Measurements from ENCODE around the gene KRT4. TPM values are rescaled to one million over a fixed set of nuclear protein-coding genes. Genes with fewer than 3 reads are reported as not detected.

The KRT4 gene
- total and polyA plus RNA-seq, 2 experiments from 2014 or later = 0.22 TPM; not detected in 1

- in situ Hi-C loops (cut with MboI) = no loop called here
- no peaks in the 10 kb centered on the region for H3K36me3 ChIP-seq (ENCODE audit: low read depth)
- H3K4me3 ChIP-seq = no peak overlapping the region
- WGBS, 2 experiments (ENCODE audit: low coverage in 1 of 2, low lambda C conversion rate in 2 of 2, missing lambda C conversion rate in 2 of 2) = 75 to 83% methylated on average over 3 of the region's 3 CpGs
- H3K27ac ChIP-seq = no peak overlapping the region
- H3K79me2 ChIP-seq (ENCODE audit: insufficient read depth) = no peaks in the 10 kb centered on the region
- H2AFZ ChIP-seq = no peak overlapping the region
- no peak for DNase-seq
- H3K9ac ChIP-seq = no peak overlapping the region
- no peaks in the 10 kb centered on the region for H3K4me1 ChIP-seq (ENCODE audit: insufficient read depth)
- H3F3A ChIP-seq (ENCODE audit: insufficient read depth) = no peaks in the 10 kb centered on the region
- H3K4me2 ChIP-seq (ENCODE audit: unreplicated experiment) = no peak overlapping the region
- TF ChIP-seq EZH2 (IDR thresholded peaks at IDR 0.05; ENCODE audit: insufficient read depth, poor library complexity, severe bottlenecking) (no peak), EZH2phosphoT487 (IDR thresholded peaks at IDR 0.05; ENCODE audit: insufficient read depth, low read depth) (no peak)
- no peaks in the 10 kb centered on the region for H3K9me2 ChIP-seq (ENCODE audit: insufficient read depth)
- no peaks in the 10 kb centered on the region for H4K20me1 ChIP-seq (ENCODE audit: insufficient read depth)
- H3K27me3 ChIP-seq (replicated peaks; ENCODE audit: insufficient read depth) = peaks cover 42% of the 10 kb centered on the region
- H3K9me3 ChIP-seq (ENCODE audit: low read depth) = no peaks in the 10 kb centered on the region
These were observed 7.6 kb downstream of the KRT4 start for GRCh38 chr12:52806169-52806811.

- WGBS, 2 experiments (ENCODE audit: low coverage in 1 of 2, low lambda C conversion rate in 2 of 2, missing lambda C conversion rate in 2 of 2) = 70 to 71% methylated on average over 3 of the region's 3 CpGs
- Histone ChIP-seq H3K9ac (no peak overlapping the region), H3K27ac (no peak overlapping the region), H3K4me1 (ENCODE audit: insufficient read depth) (no peaks in the 10 kb centered on the region), H3K9me3 (ENCODE audit: low read depth) (no peaks in the 10 kb centered on the region), H3F3A (ENCODE audit: insufficient read depth) (no peaks in the 10 kb centered on the region), H3K4me2 (ENCODE audit: unreplicated experiment) (no peak overlapping the region), H3K27me3 (replicated peaks; ENCODE audit: insufficient read depth) (peaks cover 38% of the 10 kb centered on the region), H3K36me3 (ENCODE audit: low read depth) (no peaks in the 10 kb centered on the region), H2AFZ (no peak overlapping the region), H4K20me1 (ENCODE audit: insufficient read depth) (no peaks in the 10 kb centered on the region), H3K9me2 (ENCODE audit: insufficient read depth) (no peaks in the 10 kb centered on the region), H3K79me2 (ENCODE audit: insufficient read depth) (no peaks in the 10 kb centered on the region), H3K4me3 (no peak overlapping the region)
- no peak for TF ChIP-seq EZH2phosphoT487 (IDR thresholded peaks at IDR 0.05; ENCODE audit: insufficient read depth, low read depth)
- no peak for TF ChIP-seq EZH2 (IDR thresholded peaks at IDR 0.05; ENCODE audit: insufficient read depth, poor library complexity, severe bottlenecking)
- no peak for DNase-seq
- in situ Hi-C loops (cut with MboI) = no loop called here
These were observed 8.2 kb downstream of the KRT4 start for GRCh38 chr12:52805739-52806138.

- Histone ChIP-seq H4K20me1 (ENCODE audit: insufficient read depth) (no peaks in the 10 kb centered on the region), H3K79me2 (ENCODE audit: insufficient read depth) (no peaks in the 10 kb centered on the region), H3K4me1 (ENCODE audit: insufficient read depth) (no peaks in the 10 kb centered on the region), H3K27ac (no peak overlapping the region), H3K4me3 (no peak overlapping the region), H3F3A (ENCODE audit: insufficient read depth) (no peaks in the 10 kb centered on the region), H3K27me3 (replicated peaks; ENCODE audit: insufficient read depth) (peaks cover 31% of the 10 kb centered on the region), H2AFZ (no peak overlapping the region), H3K9me3 (ENCODE audit: low read depth) (no peaks in the 10 kb centered on the region), H3K36me3 (ENCODE audit: low read depth) (no peaks in the 10 kb centered on the region), H3K4me2 (ENCODE audit: unreplicated experiment) (no peak overlapping the region), H3K9ac (no peak overlapping the region), H3K9me2 (ENCODE audit: insufficient read depth) (no peaks in the 10 kb centered on the region)
- WGBS, 2 experiments (ENCODE audit: low coverage in 1 of 2, low lambda C conversion rate in 2 of 2, missing lambda C conversion rate in 2 of 2) = 0% methylated on average over 1 of the region's 1 CpG
- no peak for DNase-seq
- TF ChIP-seq EZH2phosphoT487 (IDR thresholded peaks at IDR 0.05; ENCODE audit: insufficient read depth, low read depth) = no peak
- no peak for TF ChIP-seq EZH2 (IDR thresholded peaks at IDR 0.05; ENCODE audit: insufficient read depth, poor library complexity, severe bottlenecking)
- in situ Hi-C loops (cut with MboI) = no loop called here
These were observed 8.9 kb downstream of the KRT4 start for GRCh38 chr12:52805000-52805399.

- H3K36me3 ChIP-seq (ENCODE audit: low read depth) = no peaks in the 10 kb centered on the region
- in situ Hi-C loops (cut with MboI) = no loop called here
- H3K4me3 ChIP-seq = no peak overlapping the region
- H4K20me1 ChIP-seq (ENCODE audit: insufficient read depth) = no peaks in the 10 kb centered on the region
- no peaks in the 10 kb centered on the region for H3K79me2 ChIP-seq (ENCODE audit: insufficient read depth)
- H3K9ac ChIP-seq = no peak overlapping the region
- H3K27ac ChIP-seq = no peak overlapping the region
- peaks cover 8% of the 10 kb centered on the region for H3K27me3 ChIP-seq (replicated peaks; ENCODE audit: insufficient read depth)
- TF ChIP-seq EZH2 (IDR thresholded peaks at IDR 0.05; ENCODE audit: insufficient read depth, poor library complexity, severe bottlenecking) (no peak), EZH2phosphoT487 (IDR thresholded peaks at IDR 0.05; ENCODE audit: insufficient read depth, low read depth) (no peak)
- no peak overlapping the region for H3K4me2 ChIP-seq (ENCODE audit: unreplicated experiment)
- no peaks in the 10 kb centered on the region for H3K9me3 ChIP-seq (ENCODE audit: low read depth)
- WGBS, 2 experiments (ENCODE audit: low coverage in 1 of 2, low lambda C conversion rate in 2 of 2, missing lambda C conversion rate in 2 of 2) = 59 to 61% methylated on average over 6 of the region's 6 CpGs
- no peak for DNase-seq
- H3K9me2 ChIP-seq (ENCODE audit: insufficient read depth) = no peaks in the 10 kb centered on the region
- peaks cover 12% of the 10 kb centered on the region; the same call in 1 of the 2 replicates for H3F3A ChIP-seq (ENCODE audit: insufficient read depth)
- peaks cover 21% of the 10 kb centered on the region for H3K4me1 ChIP-seq (ENCODE audit: insufficient read depth)
- H2AFZ ChIP-seq = no peak overlapping the region
These were observed 11.5 kb downstream of the KRT4 start for GRCh38 chr12:52802442-52802841.

Measured in GM23248 (cell line).